HepG2 (cell line): Measurements from ENCODE around the gene NKAIN4. TPM values are rescaled to one million over a fixed set of nuclear protein-coding genes. Genes with fewer than 3 reads are reported as not detected.

Experiments used
- ARNT ChIP-seq: fragments of 450-650 bp; IDR thresholded peaks from 2 replicates; pipeline ENCODE4 v1.6.1; 2017
- CC2D1A ChIP-seq: sonication (generic); formaldehyde crosslinking; IDR thresholded peaks from 2 replicates; pipeline ENCODE4 v1.8.1; 2023; ENCODE audit warnings: mild to moderate bottlenecking, missing genetic modification reagents
- CSRNP1 ChIP-seq: sonication (generic); formaldehyde crosslinking; IDR thresholded peaks from 2 replicates; pipeline ENCODE4 v1.8.1; 2023; ENCODE audit warnings: mild to moderate bottlenecking, missing genetic modification reagents
- FOXJ3 ChIP-seq: sonication (generic); formaldehyde crosslinking; IDR thresholded peaks from 2 replicates; pipeline ENCODE4 v1.4.0; 2020; ENCODE audit warnings: missing genetic modification reagents, mild to moderate bottlenecking, borderline replicate concordance
- FOXP1 ChIP-seq, 2 experiments: fragments of 450-650 bp in 1 of 2; IDR thresholded peaks; 2 replicates each; pipeline ENCODE4 v1.6.1; 2017 to 2018; ENCODE audit warnings: antibody characterized with exemption in 1 of 2
- HNRNPH1 ChIP-seq: fragments of 200-400 bp; formaldehyde crosslinking; optimal IDR thresholded peaks from 2 replicates; pipeline ENCODE3; 2017; ENCODE audit warnings: mild to moderate bottlenecking, low read depth, low read length
- HOXA7 ChIP-seq: sonication (generic); formaldehyde crosslinking; IDR thresholded peaks from 2 replicates; pipeline ENCODE4 v1.8.1; 2022; ENCODE audit warnings: mild to moderate bottlenecking, missing genetic modification reagents, moderate library complexity
- MEIS1 ChIP-seq: sonication (generic); formaldehyde crosslinking; IDR thresholded peaks from 2 replicates; pipeline ENCODE4 v1.9.0; 2021; ENCODE audit warnings: mild to moderate bottlenecking, missing genetic modification reagents, moderate library complexity, borderline replicate concordance
- MZF1 ChIP-seq: sonication (generic); formaldehyde crosslinking; IDR thresholded peaks from 2 replicates; pipeline ENCODE4 v1.8.1; 2023; ENCODE audit warnings: mild to moderate bottlenecking, missing genetic modification reagents, borderline replicate concordance
- NFE2L2 ChIP-seq: fragments of 150-350 bp; IDR thresholded peaks from 2 replicates; pipeline ENCODE4 v1.6.1; 2014; ENCODE audit warnings: low read length
- POLR2AphosphoS5 ChIP-seq: IDR thresholded peaks from 2 replicates; pipeline ENCODE4 v1.6.1; 2012; ENCODE audit warnings: low read depth, low read length
- RERE ChIP-seq: IDR thresholded peaks from 2 replicates; pipeline ENCODE4 v1.6.1; 2016; ENCODE audit warnings: low read depth, missing genetic modification reagents, missing compliant biosample characterization
- TERF1 ChIP-seq: sonication (generic); formaldehyde crosslinking; IDR thresholded peaks from 2 replicates; pipeline ENCODE4 v1.8.0; 2022; ENCODE audit warnings: mild to moderate bottlenecking, missing genetic modification reagents, moderate library complexity
- ZNF143 ChIP-seq: sonication (generic); formaldehyde crosslinking; IDR thresholded peaks from 2 replicates; pipeline ENCODE4 v1.4.0; 2020; ENCODE audit warnings: missing genetic modification reagents
- ZNF263 ChIP-seq: sonication (generic); formaldehyde crosslinking; IDR thresholded peaks from 2 replicates; pipeline ENCODE4 v1.4.0; 2020; ENCODE audit warnings: missing genetic modification reagents
- ZNF317 ChIP-seq: sonication (generic); formaldehyde crosslinking; IDR thresholded peaks from 2 replicates; pipeline ENCODE4 v1.5.0; 2020; ENCODE audit warnings: mild to moderate bottlenecking, missing genetic modification reagents
- ZNF33A ChIP-seq: sonication (generic); formaldehyde crosslinking; IDR thresholded peaks from 2 replicates; pipeline ENCODE4 v1.5.1; 2020; ENCODE audit warnings: missing genetic modification reagents, mild to moderate bottlenecking, moderate library complexity, borderline replicate concordance
- ZNF362 ChIP-seq: sonication (generic); formaldehyde crosslinking; IDR thresholded peaks from 2 replicates; pipeline ENCODE4 v1.4.0; 2020; ENCODE audit warnings: missing genetic modification reagents, mild to moderate bottlenecking, borderline replicate concordance
- ZNF792 ChIP-seq: IDR thresholded peaks from 2 replicates; pipeline ENCODE4 v1.6.1; 2016
- polyA plus RNA-seq, 8 experiments: library from polyadenylated mRNA; depleted of rRNA in 3 of 8; stranded (reverse) in 7 of 8; unstranded in 1 of 8; fragments of >200 nt; fragmentation: Illumina TruSeq in 4 of 8; extraction: Trizol in 4 of 8; gene quantifications; 2 replicates each; pipeline versions ENCODE4 v1.2.1 to v1.2.3, GENCODE V29; 2011 to 2016; ENCODE audit warnings: low read depth in 4 of 8, missing spikeins in 1 of 8, mixed read lengths in 1 of 8; ENCODE audit not compliant: insufficient read depth in 1 of 8
- total RNA-seq, 5 experiments: library from RNA; depleted of rRNA; stranded (reverse); fragments of >200 nt; fragmentation: Illumina TruSeq; extraction: Trizol; gene quantifications; 2 replicates each; pipeline ENCODE4 v1.2.3, GENCODE V29; 2016; ENCODE audit warnings: low read depth in 1 of 5

The NKAIN4 gene
- total and polyA plus RNA-seq, 2 of the 13 experiments (the other 11 are each of a cell fraction or from before 2014, with no cell fraction given) = not detected

DNA sequence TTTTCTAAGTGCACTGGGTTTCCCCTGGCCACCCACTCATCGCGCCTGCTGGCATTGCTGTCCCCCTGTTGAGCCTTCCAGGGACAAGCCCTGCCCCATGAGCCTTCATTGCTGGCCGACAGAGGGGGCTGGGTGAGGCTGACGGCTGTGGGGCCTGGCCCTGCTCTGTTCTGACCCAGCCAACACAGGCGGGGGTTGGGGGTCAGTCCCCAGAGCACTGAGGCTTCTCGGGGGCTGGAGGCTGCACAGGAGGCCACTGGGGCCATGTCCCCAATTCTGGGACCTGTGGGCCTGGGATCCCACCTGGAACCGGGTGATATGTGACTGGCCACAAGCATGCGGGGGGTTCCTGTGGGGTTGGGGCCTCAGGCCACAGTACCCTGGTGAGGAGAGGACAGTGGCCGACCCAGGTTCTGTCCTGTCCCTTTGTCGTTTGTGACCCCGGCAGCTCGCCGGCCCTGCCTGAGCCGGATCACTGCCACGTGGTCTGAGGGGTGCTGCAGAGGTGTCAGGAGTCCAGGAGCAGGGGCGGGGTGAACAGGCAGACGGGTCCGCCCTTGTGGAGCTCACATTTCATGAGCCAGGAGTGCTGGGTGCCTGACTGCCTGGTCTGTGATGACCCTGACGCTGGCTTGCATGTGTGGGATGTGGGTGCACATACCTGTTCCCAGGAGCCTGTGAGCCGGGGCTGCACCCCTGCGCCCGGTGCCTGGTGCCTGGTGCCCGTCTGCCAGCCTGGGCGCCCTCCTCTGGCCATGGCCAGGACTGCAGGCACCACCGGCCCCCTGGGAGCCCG, 36.6 kb upstream of the NKAIN4 start (continued):
- TF ChIP-seq CC2D1A (CRISPR knock-in tag) (no peak), MZF1 (CRISPR knock-in tag) (no peak), ZNF263 (CRISPR knock-in tag) (peak; percentile 36; the same call in 1 of the 2 replicates), NFE2L2 (no peak), ARNT (no peak), HOXA7 (0 out of 2 replicates have a peak, but pooled peaks have one; percentile 55), ZNF792 (CRISPR knock-in tag) (no peak), HNRNPH1 (no peak), ZNF33A (no peak), ZNF362 (no peak), FOXJ3 (CRISPR knock-in tag) (no peak), FOXP1 (IDR thresholded peaks at IDR 0.05) (no peak), FOXP1 (CRISPR knock-in tag; IDR thresholded peaks at IDR 0.05) (no peak), TERF1 (CRISPR knock-in tag) (no peak), RERE (CRISPR knock-in tag) (no peak), ZNF317 (CRISPR knock-in tag) (no peak), MEIS1 (CRISPR knock-in tag) (0 out of 2 replicates have a peak, but pooled peaks have one; percentile 16), ZNF143 (CRISPR knock-in tag) (peak; percentile 42), CSRNP1 (CRISPR knock-in tag) (no peak), POLR2AphosphoS5 (0 out of 2 replicates have a peak, but pooled peaks have one; percentile 24)
